Neural cell (in vitro differentiated cells): Measurements from ENCODE around the gene PLD1. TPM values are rescaled to one million over a fixed set of nuclear protein-coding genes. Genes with fewer than 3 reads are reported as not detected.
"Not testable (repeated sequence)": the region's sequence is repeated elsewhere in the genome, so short reads cannot be mapped to it uniquely, and the experiment has no call there.

Source experiments
- H2AFZ ChIP-seq: fragments of 200-600, 300-800 bp; sonication (generic), shearing (Covaris generic); 2 replicates; pipeline ENCODE4 v1.6.0; 2014; ENCODE audit warnings: low read depth, mild to moderate bottlenecking, antibody characterized with exemption, low read length, moderate library complexity
- H3F3A ChIP-seq: fragments of 200-600 bp; shearing (Covaris generic); 2 replicates; pipeline ENCODE4 v1.6.1; 2016; ENCODE audit warnings: mild to moderate bottlenecking, moderate library complexity, mixed read lengths, antibody characterized with exemption, low read length; ENCODE audit not compliant: insufficient read depth, poor library complexity, severe bottlenecking
- H3K27ac ChIP-seq: fragments of 200-600, 300-800 bp; sonication (generic), shearing (Covaris generic); 2 replicates; pipeline ENCODE4 v1.5.1; 2014; ENCODE audit warnings: mild to moderate bottlenecking, low read length, moderate library complexity
- H3K27me3 ChIP-seq: fragments of 300-800, 200-600 bp; sonication (generic), shearing (Covaris generic); 2 replicates; pipeline ENCODE4 v1.6.0; 2014; ENCODE audit warnings: mild to moderate bottlenecking, low read depth, low read length, moderate library complexity; ENCODE audit not compliant: insufficient read depth
- H3K36me3 ChIP-seq: fragments of 300-800, 200-600 bp; sonication (generic), shearing (Covaris generic); 2 replicates; pipeline ENCODE4 v1.5.1; 2014; ENCODE audit warnings: mild to moderate bottlenecking, antibody characterized with exemption, low read length, moderate library complexity; ENCODE audit not compliant: insufficient read depth
- H3K4me2 ChIP-seq: fragments of 300-800, 200-600 bp; sonication (generic), shearing (Covaris generic); 2 replicates; pipeline ENCODE4 v1.6.0; 2014; ENCODE audit warnings: mild to moderate bottlenecking, low read length
- H3K4me3 ChIP-seq: fragments of 300-800, 200-600 bp; sonication (generic), shearing (Covaris generic); 2 replicates; pipeline ENCODE4 v1.5.1; 2014; ENCODE audit warnings: mild to moderate bottlenecking, low read length, moderate library complexity
- H3K79me2 ChIP-seq: fragments of 200-600 bp; shearing (Covaris generic); replicated peaks from 2 replicates; pipeline ENCODE4 v1.6.0; 2014; ENCODE audit warnings: mild to moderate bottlenecking, low read length, moderate library complexity; ENCODE audit not compliant: insufficient read depth
- H3K9ac ChIP-seq: fragments of 300-800, 200-600 bp; sonication (generic), shearing (Covaris generic); 2 replicates; pipeline ENCODE4 v1.6.1; 2016; ENCODE audit warnings: mild to moderate bottlenecking, low read length, mixed read lengths
- H3K9me2 ChIP-seq: fragments of 200-600 bp; shearing (Covaris generic); 2 replicates; pipeline ENCODE4 v1.6.1; 2016; ENCODE audit warnings: mild to moderate bottlenecking, low read length, mixed read lengths; ENCODE audit not compliant: insufficient read depth
- H3K9me3 ChIP-seq: fragments of 200-600, 300-800 bp; sonication (generic), shearing (Covaris generic); 2 replicates; pipeline ENCODE4 v1.6.1; 2016; ENCODE audit warnings: mild to moderate bottlenecking, mixed run types, low read length, moderate library complexity, mixed read lengths
- H4K20me1 ChIP-seq: fragments of 200-600 bp; shearing (Covaris generic); 2 replicates; pipeline ENCODE4 v1.6.1; 2016; ENCODE audit warnings: mild to moderate bottlenecking, mixed run types; ENCODE audit not compliant: insufficient read depth
- EP300 ChIP-seq: fragments of 450-650 bp; conservative IDR thresholded peaks from 2 replicates; pipeline ENCODE4 v1.6.1; 2014; ENCODE audit warnings: antibody characterized with exemption, mild to moderate bottlenecking, moderate library complexity; ENCODE audit not compliant: poor library complexity, severe bottlenecking
- EZH2 ChIP-seq: fragments of 200-600, 300-800 bp; shearing (Covaris generic), sonication (generic); IDR thresholded peaks from 2 replicates; pipeline ENCODE4 v1.6.1; 2014; ENCODE audit warnings: antibody characterized with exemption, low read length, borderline replicate concordance, mild to moderate bottlenecking; ENCODE audit not compliant: insufficient read depth, poor library complexity, severe bottlenecking
- MXI1 ChIP-seq: fragments of 450-650 bp; conservative IDR thresholded peaks from 2 replicates; pipeline ENCODE4 v1.6.1; 2014; ENCODE audit warnings: antibody characterized with exemption, mild to moderate bottlenecking; ENCODE audit not compliant: poor library complexity, severe bottlenecking
- POLR2AphosphoS5 ChIP-seq: IDR thresholded peaks from 2 replicates; pipeline ENCODE4 v1.6.1; 2012
- RAD21 ChIP-seq: fragments of 450-650 bp; conservative IDR thresholded peaks from 2 replicates; pipeline ENCODE4 v1.6.1; 2014; ENCODE audit warnings: antibody characterized with exemption, mild to moderate bottlenecking, moderate library complexity
- SMC3 ChIP-seq: fragments of 450-650 bp; conservative IDR thresholded peaks from 2 replicates; pipeline ENCODE4 v1.6.1; 2014; ENCODE audit warnings: antibody characterized with exemption, mild to moderate bottlenecking, moderate library complexity; ENCODE audit not compliant: poor library complexity
- TAF1 ChIP-seq: IDR thresholded peaks from 2 replicates; pipeline ENCODE4 v1.6.1; 2012; ENCODE audit warnings: low read depth
- polyA plus RNA-seq: library from polyadenylated mRNA; depleted of rRNA; stranded (reverse); fragments of >200 nt; gene quantifications from 2 replicates; pipeline ENCODE4 v1.2.3, GENCODE V29; 2014
- TF ChIP-seq, protein P1 (sequence below): fragments of 450-650 bp; IDR thresholded peaks from 2 replicates; pipeline ENCODE4 v1.5.1; 2014; ENCODE audit warnings: antibody characterized with exemption, mild to moderate bottlenecking, moderate library complexity; ENCODE audit not compliant: poor library complexity, severe bottlenecking
- TF ChIP-seq, protein P2 (sequence below): IDR thresholded peaks from 2 replicates; pipeline ENCODE4 v1.6.1; 2012; ENCODE audit warnings: borderline replicate concordance

Gene PLD1
- polyA plus RNA-seq, 1 donor from 2014 or later = 0.06 TPM

DNA sequence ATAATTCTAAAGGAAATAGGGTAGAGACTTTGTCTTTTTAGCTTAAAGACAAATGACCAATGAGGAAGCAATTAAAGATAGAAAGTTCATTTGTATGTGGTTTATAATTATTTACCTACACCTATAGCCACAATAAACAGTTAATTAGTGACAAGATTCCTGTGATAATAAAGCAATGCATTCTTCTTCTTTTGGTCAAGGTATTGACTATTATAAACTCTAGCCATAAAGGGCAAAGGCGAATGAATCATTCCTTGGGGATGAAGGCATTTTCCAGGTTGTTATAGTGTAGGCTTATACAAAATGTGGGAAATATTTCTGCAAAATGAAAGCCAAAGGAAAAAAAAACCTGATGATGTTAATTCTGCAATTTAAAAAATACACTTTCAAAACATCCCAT, 115.4 kb downstream of the PLD1 start:
- Histone ChIP-seq H3K9me2 (no peaks in the 10 kb centered on the region), H3K9ac (no peak overlapping the region), H3K36me3 (no peaks in the 10 kb centered on the region), H2AFZ (no peak overlapping the region), H3K4me2 (no peak overlapping the region), H4K20me1 (no peaks in the 10 kb centered on the region), H3F3A (no peaks in the 10 kb centered on the region), H3K27me3 (no peaks in the 10 kb centered on the region), H3K4me3 (no peak overlapping the region), H3K9me3 (no peaks in the 10 kb centered on the region), H3K79me2 (no peaks in the 10 kb centered on the region), H3K27ac (no peak overlapping the region)
- TF ChIP-seq POLR2AphosphoS5 (no peak), RAD21 (no peak), SMC3 (no peak), MXI1 (no peak), EP300 (no peak), EZH2 (no peak), TAF1 (no peak)
- TF ChIP-seq, protein P1, sequence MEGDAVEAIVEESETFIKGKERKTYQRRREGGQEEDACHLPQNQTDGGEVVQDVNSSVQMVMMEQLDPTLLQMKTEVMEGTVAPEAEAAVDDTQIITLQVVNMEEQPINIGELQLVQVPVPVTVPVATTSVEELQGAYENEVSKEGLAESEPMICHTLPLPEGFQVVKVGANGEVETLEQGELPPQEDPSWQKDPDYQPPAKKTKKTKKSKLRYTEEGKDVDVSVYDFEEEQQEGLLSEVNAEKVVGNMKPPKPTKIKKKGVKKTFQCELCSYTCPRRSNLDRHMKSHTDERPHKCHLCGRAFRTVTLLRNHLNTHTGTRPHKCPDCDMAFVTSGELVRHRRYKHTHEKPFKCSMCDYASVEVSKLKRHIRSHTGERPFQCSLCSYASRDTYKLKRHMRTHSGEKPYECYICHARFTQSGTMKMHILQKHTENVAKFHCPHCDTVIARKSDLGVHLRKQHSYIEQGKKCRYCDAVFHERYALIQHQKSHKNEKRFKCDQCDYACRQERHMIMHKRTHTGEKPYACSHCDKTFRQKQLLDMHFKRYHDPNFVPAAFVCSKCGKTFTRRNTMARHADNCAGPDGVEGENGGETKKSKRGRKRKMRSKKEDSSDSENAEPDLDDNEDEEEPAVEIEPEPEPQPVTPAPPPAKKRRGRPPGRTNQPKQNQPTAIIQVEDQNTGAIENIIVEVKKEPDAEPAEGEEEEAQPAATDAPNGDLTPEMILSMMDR = no peak
- TF ChIP-seq, protein P2, sequence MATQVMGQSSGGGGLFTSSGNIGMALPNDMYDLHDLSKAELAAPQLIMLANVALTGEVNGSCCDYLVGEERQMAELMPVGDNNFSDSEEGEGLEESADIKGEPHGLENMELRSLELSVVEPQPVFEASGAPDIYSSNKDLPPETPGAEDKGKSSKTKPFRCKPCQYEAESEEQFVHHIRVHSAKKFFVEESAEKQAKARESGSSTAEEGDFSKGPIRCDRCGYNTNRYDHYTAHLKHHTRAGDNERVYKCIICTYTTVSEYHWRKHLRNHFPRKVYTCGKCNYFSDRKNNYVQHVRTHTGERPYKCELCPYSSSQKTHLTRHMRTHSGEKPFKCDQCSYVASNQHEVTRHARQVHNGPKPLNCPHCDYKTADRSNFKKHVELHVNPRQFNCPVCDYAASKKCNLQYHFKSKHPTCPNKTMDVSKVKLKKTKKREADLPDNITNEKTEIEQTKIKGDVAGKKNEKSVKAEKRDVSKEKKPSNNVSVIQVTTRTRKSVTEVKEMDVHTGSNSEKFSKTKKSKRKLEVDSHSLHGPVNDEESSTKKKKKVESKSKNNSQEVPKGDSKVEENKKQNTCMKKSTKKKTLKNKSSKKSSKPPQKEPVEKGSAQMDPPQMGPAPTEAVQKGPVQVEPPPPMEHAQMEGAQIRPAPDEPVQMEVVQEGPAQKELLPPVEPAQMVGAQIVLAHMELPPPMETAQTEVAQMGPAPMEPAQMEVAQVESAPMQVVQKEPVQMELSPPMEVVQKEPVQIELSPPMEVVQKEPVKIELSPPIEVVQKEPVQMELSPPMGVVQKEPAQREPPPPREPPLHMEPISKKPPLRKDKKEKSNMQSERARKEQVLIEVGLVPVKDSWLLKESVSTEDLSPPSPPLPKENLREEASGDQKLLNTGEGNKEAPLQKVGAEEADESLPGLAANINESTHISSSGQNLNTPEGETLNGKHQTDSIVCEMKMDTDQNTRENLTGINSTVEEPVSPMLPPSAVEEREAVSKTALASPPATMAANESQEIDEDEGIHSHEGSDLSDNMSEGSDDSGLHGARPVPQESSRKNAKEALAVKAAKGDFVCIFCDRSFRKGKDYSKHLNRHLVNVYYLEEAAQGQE = no peak

DNA sequence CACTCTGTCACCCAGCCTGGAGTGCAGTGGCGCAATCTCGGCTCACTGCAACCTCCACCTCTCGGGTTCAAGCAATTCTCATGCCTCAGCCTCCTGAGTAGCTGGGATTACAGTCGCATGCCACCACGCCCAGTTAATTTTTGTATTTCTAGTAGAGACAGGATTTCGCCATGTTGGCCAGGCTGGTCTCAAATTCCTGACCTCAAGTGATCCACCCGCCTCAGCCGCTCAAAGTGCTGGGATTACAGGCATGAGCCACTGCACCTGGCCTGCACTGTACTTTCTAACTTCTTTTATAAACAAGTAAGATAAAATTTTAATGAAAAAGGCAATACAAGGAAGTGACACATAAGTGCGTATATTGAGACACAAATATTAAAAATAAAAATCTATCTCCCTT, 117.7 kb downstream of the PLD1 start:
- H3K4me3 ChIP-seq, H4K20me1 ChIP-seq, H3K9me3 ChIP-seq, H3K36me3 ChIP-seq, H3K4me2 ChIP-seq, H3F3A ChIP-seq, H3K27me3 ChIP-seq, H3K79me2 ChIP-seq, H3K9ac ChIP-seq, H3K9me2 ChIP-seq, H3K27ac ChIP-seq, H2AFZ ChIP-seq: not testable (repeated sequence)

DNA sequence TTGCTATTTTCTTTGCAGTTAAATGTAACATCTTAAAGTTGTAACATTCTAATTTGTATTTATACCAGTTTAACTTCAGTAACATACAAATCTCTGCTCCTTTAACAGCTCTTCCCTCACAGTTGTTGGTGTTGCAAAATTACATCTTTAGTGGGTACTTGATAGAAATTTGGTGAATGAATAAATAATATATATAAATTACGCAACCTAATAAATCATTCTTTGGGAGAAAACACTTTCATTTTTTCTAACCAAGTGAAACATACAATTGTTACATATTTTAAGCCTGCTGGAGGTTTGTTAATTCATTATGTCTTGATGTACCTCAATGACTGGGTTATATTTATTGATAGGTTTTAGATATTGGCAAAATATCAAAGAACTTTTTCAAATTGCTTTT, 118.8 kb downstream of the PLD1 start:
- no peaks in the 10 kb centered on the region for H3K9me3 ChIP-seq
- no peaks in the 10 kb centered on the region for H3K9me2 ChIP-seq
- no peak overlapping the region for H3K27ac ChIP-seq
- TF ChIP-seq EZH2 (no peak), MXI1 (no peak), SMC3 (no peak), POLR2AphosphoS5 (no peak), RAD21 (no peak), TAF1 (no peak), EP300 (no peak)
- TF ChIP-seq, protein P2 = no peak
- TF ChIP-seq, protein P1 = no peak
- no peak overlapping the region for H3K9ac ChIP-seq
- no peak overlapping the region for H2AFZ ChIP-seq
- H3K79me2 ChIP-seq = no peaks in the 10 kb centered on the region
- H4K20me1 ChIP-seq = no peaks in the 10 kb centered on the region
- H3F3A ChIP-seq = no peaks in the 10 kb centered on the region
- H3K36me3 ChIP-seq = no peaks in the 10 kb centered on the region
- H3K4me3 ChIP-seq = no peak overlapping the region
- H3K27me3 ChIP-seq = no peaks in the 10 kb centered on the region
- H3K4me2 ChIP-seq = no peak overlapping the region
